H1 (cell line): Measurements from ENCODE around the gene SUMF1. TPM values are rescaled to one million over a fixed set of nuclear protein-coding genes. Genes with fewer than 3 reads are reported as not detected.

Experiments
- CTCF ChIA-PET: fragments of 300-600 bp; sonication (Branson Sonifier 250); formaldehyde crosslinking; loops from one replicate; lab custom pipeline; 2021; ENCODE audit not compliant: partially characterized antibody; lab: Charles Lee
- POLR2A ChIA-PET: fragments of 300-600 bp; sonication (Branson Sonifier 250); formaldehyde crosslinking; loops from one replicate; lab custom pipeline; 2021; ENCODE audit warnings: inconsistent platforms; ENCODE audit not compliant: partially characterized antibody; lab: Charles Lee
- DNase-seq, 2 experiments: peaks; one replicate each; pipeline versions ENCODE4 v3.0.0 to v3.0.0-alpha.2; 2010 to 2022; ENCODE audit warnings: low spot score in 2 of 2, low read depth in 1 of 2, mixed read lengths in 1 of 2
- FAIRE-seq: peaks from 2 replicates; lab custom pipeline; 2011; peaks lifted over from hg19 to GRCh38; lab: Jason Lieb, UNC
- H2AFZ ChIP-seq: 2 replicates; pipeline ENCODE4 v1.8.1; 2012; ENCODE audit warnings: low read length, inconsistent platforms
- H2AK5ac ChIP-seq: 2 replicates; pipeline ENCODE4 v1.6.1; 2013; ENCODE audit warnings: low read depth, low read length
- H2BK120ac ChIP-seq: replicated peaks from 2 replicates; pipeline ENCODE3; 2013; ENCODE audit warnings: low read depth, low read length, inconsistent platforms
- H2BK12ac ChIP-seq: 2 replicates; pipeline ENCODE4 v1.6.1; 2013; ENCODE audit warnings: low read depth, low read length
- H2BK15ac ChIP-seq: 2 replicates; pipeline ENCODE4 v1.6.1; 2013; ENCODE audit warnings: low read length
- H2BK20ac ChIP-seq: 2 replicates; pipeline ENCODE4 v1.6.1; 2013; ENCODE audit warnings: low read length
- H2BK5ac ChIP-seq: 2 replicates; pipeline ENCODE4 v1.6.1; 2013; ENCODE audit warnings: low read depth, low read length
- H3K14ac ChIP-seq: 2 replicates; pipeline ENCODE4 v1.6.1; 2013; ENCODE audit warnings: inconsistent platforms; ENCODE audit not compliant: insufficient read length
- H3K18ac ChIP-seq: 2 replicates; pipeline ENCODE4 v1.6.1; 2013; ENCODE audit warnings: low read length; ENCODE audit errors: extremely low read depth
- H3K23ac ChIP-seq: 2 replicates; pipeline ENCODE4 v1.6.1; 2013; ENCODE audit warnings: inconsistent platforms; ENCODE audit not compliant: insufficient read length
- H3K23me2 ChIP-seq: 2 replicates; pipeline ENCODE4 v1.6.1; 2013; ENCODE audit warnings: low read depth, low read length
- H3K27ac ChIP-seq: 2 replicates; pipeline ENCODE4 v1.6.1; 2011; ENCODE audit warnings: low read depth, low read length, inconsistent platforms
- H3K27me3 ChIP-seq, 4 experiments: replicated peaks in 1 of 4; 1 replicate in 1 of 4; 2 replicates in 3 of 4; pipeline versions ENCODE4 v1.6.1 to v1.8.1; 2011 to 2013; ENCODE audit warnings: low read length in 3 of 4, mild to moderate bottlenecking in 3 of 4, inconsistent platforms in 2 of 4, mixed read lengths in 2 of 4, moderate library complexity in 1 of 4; ENCODE audit not compliant: control insufficient read depth in 3 of 4, insufficient read depth in 3 of 4; ENCODE audit errors: extremely low read depth in 1 of 4
- H3K36me3 ChIP-seq, 4 experiments: 2 replicates each; pipeline versions ENCODE4 v1.6.1 to v1.8.1; 2011 to 2013; ENCODE audit warnings: mild to moderate bottlenecking in 4 of 4, low read length in 3 of 4, moderate library complexity in 2 of 4, control low read depth in 1 of 4, inconsistent platforms in 1 of 4; ENCODE audit not compliant: insufficient read depth in 4 of 4, control insufficient read depth in 2 of 4
- H3K4ac ChIP-seq: replicated peaks from 2 replicates; pipeline ENCODE3; 2013; ENCODE audit warnings: low read length, low read depth, mixed read lengths, inconsistent platforms; ENCODE audit not compliant: insufficient read length
- H3K4me1 ChIP-seq, 4 experiments: replicated peaks in 1 of 4; 1 replicate in 1 of 4; 2 replicates in 3 of 4; pipeline versions ENCODE4 v1.6.1 to v1.8.1; 2011 to 2013; ENCODE audit warnings: low read length in 3 of 4, inconsistent platforms in 2 of 4, mixed read lengths in 1 of 4; ENCODE audit not compliant: insufficient read depth in 4 of 4, control insufficient read depth in 3 of 4
- H3K4me2 ChIP-seq, 2 experiments: 2 replicates each; pipeline versions ENCODE4 v1.6.1 to v1.8.1; 2011 to 2013; ENCODE audit warnings: low read depth in 2 of 2, low read length in 2 of 2, control low read depth in 1 of 2, inconsistent platforms in 1 of 2, mild to moderate bottlenecking in 1 of 2; ENCODE audit not compliant: insufficient read depth in 1 of 2
- H3K4me3 ChIP-seq, 4 experiments: fragments of 200-600, 300-600 bp in 1 of 4; sonication (generic), shearing (Covaris generic), sonication (Bioruptor Twin) in 1 of 4; 2 replicates each; pipeline versions ENCODE4 v1.5.1 to v1.8.1; 2011 to 2016; ENCODE audit warnings: low read length in 4 of 4, low read depth in 3 of 4, control low read depth in 2 of 4, inconsistent platforms in 2 of 4, mild to moderate bottlenecking in 2 of 4, mixed read lengths in 1 of 4, moderate library complexity in 1 of 4; ENCODE audit not compliant: insufficient read depth in 2 of 4; ENCODE audit errors: extremely low read depth in 1 of 4
- H3K56ac ChIP-seq: replicated peaks from 2 replicates; pipeline ENCODE3; 2013; ENCODE audit warnings: low read depth, mild to moderate bottlenecking, mixed read lengths, low read length, inconsistent platforms; ENCODE audit not compliant: insufficient read length
- H3K79me1 ChIP-seq: 2 replicates; pipeline ENCODE4 v1.6.1; 2013; ENCODE audit warnings: low read depth, low read length, control low read depth
- H3K79me2 ChIP-seq, 2 experiments: 2 replicates each; pipeline versions ENCODE4 v1.6.1 to v1.8.1; 2012 to 2013; ENCODE audit warnings: low read length in 2 of 2, mild to moderate bottlenecking in 2 of 2, inconsistent platforms in 1 of 2; ENCODE audit not compliant: insufficient read depth in 2 of 2, control insufficient read depth in 1 of 2
- H3K9ac ChIP-seq, 4 experiments: replicated peaks in 1 of 4; 1 replicate in 1 of 4; 2 replicates in 3 of 4; pipeline versions ENCODE4 v1.6.1 to v1.8.1; 2011 to 2013; ENCODE audit warnings: low read depth in 3 of 4, low read length in 3 of 4, control low read depth in 2 of 4, mild to moderate bottlenecking in 2 of 4, moderate library complexity in 2 of 4, inconsistent platforms in 1 of 4; ENCODE audit errors: extremely low read depth in 1 of 4
- H3K9me3 ChIP-seq, 2 experiments: 2 replicates each; pipeline versions ENCODE4 v1.6.1 to v1.8.1; 2012 to 2013; ENCODE audit warnings: mild to moderate bottlenecking in 2 of 2, moderate library complexity in 2 of 2, control low read depth in 1 of 2, inconsistent platforms in 1 of 2, low read depth in 1 of 2, low read length in 1 of 2, mixed read lengths in 1 of 2; ENCODE audit not compliant: insufficient read depth in 2 of 2
- H4K20me1 ChIP-seq, 2 experiments: replicated peaks in 1 of 2; 2 replicates each; pipeline versions ENCODE3 to v1.8.1; 2011 to 2013; ENCODE audit warnings: inconsistent platforms in 2 of 2, low read length in 2 of 2, mild to moderate bottlenecking in 1 of 2; ENCODE audit not compliant: insufficient read depth in 2 of 2, control insufficient read depth in 1 of 2
- H4K5ac ChIP-seq: 2 replicates; pipeline ENCODE4 v1.6.1; 2013; ENCODE audit warnings: low read length, low read depth, mixed read lengths, inconsistent platforms; ENCODE audit not compliant: insufficient read length
- H4K8ac ChIP-seq: 2 replicates; pipeline ENCODE4 v1.8.0; 2013; ENCODE audit warnings: mild to moderate bottlenecking, moderate library complexity, low read length, inconsistent platforms; ENCODE audit not compliant: insufficient read depth; ENCODE audit errors: extremely low read depth
- H4K91ac ChIP-seq: replicated peaks from 2 replicates; pipeline ENCODE3; 2013; ENCODE audit warnings: low read length, mixed read lengths, inconsistent platforms; ENCODE audit not compliant: insufficient read length
- ATF3 ChIP-seq: IDR thresholded peaks from 2 replicates; pipeline ENCODE4 v1.6.1; 2011; ENCODE audit warnings: low read depth, mild to moderate bottlenecking, low read length; ENCODE audit not compliant: insufficient read depth
- CEBPB ChIP-seq: IDR thresholded peaks from 2 replicates; pipeline ENCODE4 v1.6.1; 2012; ENCODE audit warnings: low read depth, low read length
- EGR1 ChIP-seq: IDR thresholded peaks from 2 replicates; pipeline ENCODE4 v1.6.1; 2011; ENCODE audit warnings: low read depth, low read length, borderline replicate concordance
- FOSL1 ChIP-seq: IDR thresholded peaks from 2 replicates; pipeline ENCODE4 v1.6.1; 2011; ENCODE audit warnings: mild to moderate bottlenecking, low read depth, low read length, moderate library complexity; ENCODE audit not compliant: insufficient read depth
- GTF2F1 ChIP-seq: IDR thresholded peaks from 2 replicates; pipeline ENCODE4 v1.6.1; 2012; ENCODE audit warnings: low read depth, low read length, improper control_type of control experiment, borderline replicate concordance
- MAFK ChIP-seq: IDR thresholded peaks from 2 replicates; pipeline ENCODE4 v1.6.1; 2012; ENCODE audit warnings: low read depth, mild to moderate bottlenecking, improper control_type of control experiment, low read length
- NANOG ChIP-seq: IDR thresholded peaks from 2 replicates; pipeline ENCODE4 v1.6.1; 2011; ENCODE audit warnings: low read length, low read depth, mild to moderate bottlenecking, inconsistent platforms; ENCODE audit not compliant: insufficient read depth, poor library complexity, severe bottlenecking
- POLR2AphosphoS5 ChIP-seq: IDR thresholded peaks from 2 replicates; pipeline ENCODE4 v1.6.1; 2011; ENCODE audit warnings: low read depth, low read length
- RXRA ChIP-seq: IDR thresholded peaks from 2 replicates; pipeline ENCODE4 v1.6.1; 2011; ENCODE audit warnings: low read depth, mild to moderate bottlenecking, low read length, moderate library complexity; ENCODE audit not compliant: insufficient read depth
- SP1 ChIP-seq: IDR thresholded peaks from 2 replicates; pipeline ENCODE4 v1.6.1; 2011; ENCODE audit warnings: low read depth, low read length
- SP2 ChIP-seq: IDR thresholded peaks from 2 replicates; pipeline ENCODE4 v1.6.1; 2012; ENCODE audit warnings: mild to moderate bottlenecking, low read length, inconsistent platforms
- SRF ChIP-seq: IDR thresholded peaks from 2 replicates; pipeline ENCODE4 v1.6.1; 2011; ENCODE audit warnings: mild to moderate bottlenecking, low read depth, low read length, moderate library complexity
- TAF1 ChIP-seq: IDR thresholded peaks from 2 replicates; pipeline ENCODE4 v1.6.1; 2011; ENCODE audit warnings: mild to moderate bottlenecking, low read depth, low read length
- TAF7 ChIP-seq: optimal IDR thresholded peaks from 2 replicates; pipeline ENCODE3; 2011; ENCODE audit warnings: low read depth, mild to moderate bottlenecking, inconsistent platforms, low read length, moderate library complexity, borderline replicate concordance
- WGBS, 2 experiments: shearing (Covaris generic) in 1 of 2; methylation state at CpG; one replicate each; pipeline versions ENCODE4 v1.1.6 to v1.1.7; 2013 to 2015; ENCODE audit warnings: low lambda C conversion rate in 2 of 2, mixed read lengths in 2 of 2, inconsistent platforms in 1 of 2, low coverage in 1 of 2, missing lambda C conversion rate in 1 of 2; ENCODE audit not compliant: insufficient replicate concordance in 2 of 2, insufficient coverage in 1 of 2, insufficient read length in 1 of 2; ENCODE audit errors: extremely low coverage in 1 of 2, missing lambda C conversion rate in 1 of 2; 5-methylcytosine and 5-hydroxymethylcytosine counted together
- polyA plus RNA-seq, 7 experiments: library from polyadenylated mRNA; depleted of rRNA in 3 of 7; stranded (reverse) in 5 of 7; unstranded in 2 of 7; fragments of >200 nt in 5 of 7; fragments of 200-250 nt in 2 of 7; gene quantifications; 1 replicate in 5 of 7; 2 replicates in 1 of 7; 4 replicates in 1 of 7; pipeline versions ENCODE4 v1.2.1 to v1.2.3, GENCODE V29; 2011 to 2013; ENCODE audit warnings: missing spikeins in 2 of 7, mixed read lengths in 2 of 7
- total RNA-seq: library from RNA; stranded (reverse); fragmentation: NEBNext Ultra II Directional; extraction: Animal tissue kit (Norgen Biotek cat#: 25700); gene quantifications from 2 replicates; pipeline ENCODE4 v1.2.1, GENCODE V29; 2021

Gene SUMF1
- total and polyA plus RNA-seq, 2 of the 8 experiments (the other 6 are each of a cell fraction or from before 2014, with no cell fraction given) = 12.5 to 15.0 TPM

- Histone ChIP-seq H3K9me3 (no peaks in the 10 kb centered on the region), H3K56ac (no peak overlapping the region), H3K79me1 (no peaks in the 10 kb centered on the region), H3K36me3 (no peaks in the 10 kb centered on the region), H2AK5ac (no peak overlapping the region), H3K23ac (no peak overlapping the region), H3K9ac (peak overlapping the region in 1 of 4 experiments; percentile 62; a peak in 1 of 7 replicates), H4K8ac (no peak overlapping the region), H2BK5ac (no peak overlapping the region), H3K4ac (no peak overlapping the region), H3K4me1 (peaks cover 0 to 3% (median 0%) of the 10 kb centered on the region in 4 experiments; a peak in 3 of 7 replicates), H3K27me3 (peaks cover 0 to 11% (median 5%) of the 10 kb centered on the region in 4 experiments; a peak in 5 of 7 replicates), H4K5ac (no peak overlapping the region), H2BK20ac (no peak overlapping the region), H3K23me2 (peaks cover 8% of the 10 kb centered on the region; the same call in 1 of the 2 replicates), H3K79me2 (no peaks in the 10 kb centered on the region), H2BK120ac (no peak overlapping the region), H3K4me2 (peak overlapping the region; percentile 81 to 93), H4K91ac (no peak overlapping the region), H2AFZ (no peak overlapping the region), H3K18ac (no peak overlapping the region), H4K20me1 (peaks cover 0 to 1% of the 10 kb centered on the region in 2 experiments), H3K27ac (no peak overlapping the region), H3K14ac (no peak overlapping the region), H3K4me3 (peak overlapping the region; percentile 62 to 88 (median 72)), H2BK12ac (no peak overlapping the region), H2BK15ac (no peak overlapping the region)
- FAIRE-seq (no peak), DNase-seq (no peak)
- 27% methylated on average over 5 of the region's 5 CpGs; no CpG with 5 or more reads in 1 of the 2 experiments for WGBS, 2 experiments
- ChIA-PET POLR2A (interaction anchor here (0.7 to 4.6 kb wide), 19 partner anchors 8 to 180 kb away, joined by 3 to 91 read pairs (median 6); partner anchors contain the start of gene SUMF1), CTCF (interaction anchor here (0.6 to 7.1 kb wide), 8 partner anchors 14 to 1745 kb away, joined by 3 to 34 read pairs (median 4); no protein-coding TSS in a partner anchor)
- no peak for TF ChIP-seq EGR1
- TF ChIP-seq ATF3 = no peak
- no peak for TF ChIP-seq RXRA
- TF ChIP-seq TAF7 = no peak
- TF ChIP-seq SRF = no peak
- TF ChIP-seq FOSL1 = no peak
- TF ChIP-seq POLR2AphosphoS5 = no peak
- no peak for TF ChIP-seq SP1
- no peak for TF ChIP-seq SP2
- no peak for TF ChIP-seq GTF2F1
- TF ChIP-seq CEBPB = no peak
- TF ChIP-seq TAF1 = no peak
- no peak for TF ChIP-seq MAFK
- TF ChIP-seq NANOG = no peak
Measured at GRCh38 chr3:4491855-4492207, 24.8 kb upstream of the SUMF1 start.
